H7 (cell line): ENCODE results near the gene PRKACA. TPM values are rescaled to one million over a fixed set of nuclear protein-coding genes. Genes with fewer than 3 reads are reported as not detected.
"Not testable (repeated sequence)": the region's sequence is repeated elsewhere in the genome, so short reads cannot be mapped to it uniquely, and the experiment has no call there.

Source experiments
- DNase-seq: peaks from one replicate; pipeline ENCODE4 v3.0.0; 2012
- H3K27me3 ChIP-seq: 2 replicates; pipeline ENCODE4 v1.6.0; 2011; ENCODE audit warnings: mild to moderate bottlenecking, low read length; ENCODE audit not compliant: control insufficient read depth, insufficient read depth
- H3K36me3 ChIP-seq: replicated peaks from 2 replicates; pipeline ENCODE4 v1.5.1; 2011; ENCODE audit warnings: low read length; ENCODE audit not compliant: control insufficient read depth, insufficient read depth
- H3K4me3 ChIP-seq: 2 replicates; pipeline ENCODE4 v1.5.1; 2011; ENCODE audit warnings: low read depth, mild to moderate bottlenecking, control low read depth, low read length, moderate library complexity; ENCODE audit not compliant: insufficient read depth
- total RNA-seq: library from RNA; depleted of rRNA; stranded (reverse); fragments of >200 nt; shearing (Covaris generic); gene quantifications from 2 replicates; pipeline ENCODE4 v1.2.3, GENCODE V29; 2014; rRNA removed

Gene PRKACA
- total RNA-seq, 1 experiment from 2014 or later = 31.7 TPM

DNA sequence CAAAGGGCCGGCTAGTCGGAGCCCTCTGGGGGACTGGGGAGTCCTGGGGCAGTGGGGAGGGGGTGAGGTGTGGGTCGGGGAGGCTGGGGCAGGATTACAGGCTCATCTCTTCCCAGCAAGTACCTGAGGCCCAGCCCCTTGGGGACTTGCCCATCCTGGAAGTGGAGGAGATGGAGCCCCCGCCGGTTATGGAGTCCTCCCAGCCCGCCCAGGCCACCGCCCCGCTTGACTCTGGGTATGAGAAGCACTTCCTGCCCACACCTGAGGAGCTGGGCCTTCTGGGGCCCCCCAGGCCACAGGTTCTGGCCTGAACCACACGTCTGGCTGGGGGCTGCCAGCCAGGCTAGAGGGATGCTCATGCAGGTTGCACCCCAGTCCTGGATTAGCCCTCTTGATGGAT is 65.6 kb downstream of the PRKACA start:
- H3K36me3 ChIP-seq = peaks cover 2% of the 10 kb centered on the region; the same call in 1 of the 2 replicates
- no peak overlapping the region for H3K4me3 ChIP-seq
- peaks cover 2% of the 10 kb centered on the region for H3K27me3 ChIP-seq
- DNase-seq = peak; percentile 38

DNA sequence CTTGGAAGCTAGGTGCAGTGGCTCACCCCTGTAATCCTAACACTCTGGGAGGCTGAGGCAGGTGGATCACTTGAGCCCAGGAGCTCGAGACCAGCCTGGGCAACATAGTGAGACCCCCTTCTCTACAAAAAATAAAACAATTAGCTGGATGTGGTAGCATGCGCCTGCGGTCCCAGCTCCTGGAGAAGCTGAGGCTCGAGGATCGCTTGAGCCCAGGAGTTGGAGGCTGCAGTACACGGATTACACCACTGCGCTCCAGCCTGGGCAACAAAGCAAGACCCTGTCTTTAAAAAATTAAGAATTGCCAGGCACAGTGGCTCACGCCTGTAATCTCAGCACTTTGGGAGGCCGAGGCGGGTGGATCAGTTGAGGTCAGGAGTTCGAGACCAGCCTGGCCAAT is 66.6 kb downstream of the PRKACA start:
- H3K4me3 ChIP-seq, H3K27me3 ChIP-seq, H3K36me3 ChIP-seq, DNase-seq: not testable (repeated sequence)

DNA sequence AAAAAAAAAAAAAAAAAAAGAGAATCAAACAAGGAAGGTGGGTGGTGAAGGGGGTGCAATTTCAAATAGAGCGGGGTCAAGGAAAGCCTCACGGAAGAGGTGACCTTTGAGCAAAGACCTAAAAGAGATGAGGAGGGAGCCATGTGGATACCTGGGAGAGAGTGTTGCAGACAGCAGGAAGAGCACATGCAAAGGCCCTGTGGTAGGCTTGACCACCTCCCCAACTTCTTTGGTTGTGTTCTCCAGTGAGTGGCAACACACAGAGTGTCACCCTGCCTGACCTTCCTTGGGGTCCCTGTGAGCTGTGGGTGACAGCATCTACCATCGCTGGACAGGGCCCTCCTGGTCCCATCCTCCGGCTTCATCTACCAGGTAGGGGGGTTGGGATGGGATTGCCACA is 67.0 kb downstream of the PRKACA start:
- Histone ChIP-seq H3K36me3 (peaks cover 2% of the 10 kb centered on the region; the same call in 1 of the 2 replicates), H3K27me3 (no peaks in the 10 kb centered on the region), H3K4me3 (no peak overlapping the region)
- peak; percentile 8 for DNase-seq

DNA sequence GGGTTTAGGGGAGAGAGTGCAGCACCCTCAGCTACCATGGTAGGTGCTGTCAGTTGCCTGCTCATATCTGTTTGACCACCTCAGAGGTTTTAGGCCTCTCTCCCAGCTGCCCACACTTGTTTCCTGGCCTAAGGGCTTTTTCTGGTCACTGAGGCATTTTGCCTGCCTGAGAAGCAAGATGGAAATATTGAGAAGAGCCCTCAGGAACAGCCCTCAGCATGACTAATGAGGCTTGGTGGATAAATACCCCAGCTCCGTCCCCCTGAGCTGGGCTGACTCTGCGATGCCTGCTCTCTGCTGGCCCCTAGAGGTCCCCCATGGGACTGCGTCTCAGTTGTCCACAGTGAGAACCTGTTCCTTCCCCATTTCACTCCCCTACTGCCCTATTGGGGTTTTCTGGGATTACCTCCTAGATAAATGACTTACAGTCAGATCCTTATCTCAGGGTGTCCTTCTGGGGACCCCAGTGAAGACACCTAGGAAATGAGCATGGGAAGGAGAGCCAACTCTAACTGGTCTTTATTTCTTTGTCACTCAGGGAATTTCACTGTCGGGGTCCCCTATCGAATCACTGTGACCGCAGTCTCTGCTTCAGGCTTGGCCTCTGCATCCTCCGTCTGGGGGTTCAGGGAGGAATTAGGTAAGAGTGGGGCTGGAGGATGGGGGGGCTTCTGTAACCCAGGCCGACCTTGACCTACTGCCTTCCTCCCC is 69.0 kb downstream of the PRKACA start:
- H3K36me3 ChIP-seq = peaks cover 2% of the 10 kb centered on the region; the same call in 1 of the 2 replicates
- no peak overlapping the region for H3K4me3 ChIP-seq
- H3K27me3 ChIP-seq = no peaks in the 10 kb centered on the region
- DNase-seq = peak; percentile 94

DNA sequence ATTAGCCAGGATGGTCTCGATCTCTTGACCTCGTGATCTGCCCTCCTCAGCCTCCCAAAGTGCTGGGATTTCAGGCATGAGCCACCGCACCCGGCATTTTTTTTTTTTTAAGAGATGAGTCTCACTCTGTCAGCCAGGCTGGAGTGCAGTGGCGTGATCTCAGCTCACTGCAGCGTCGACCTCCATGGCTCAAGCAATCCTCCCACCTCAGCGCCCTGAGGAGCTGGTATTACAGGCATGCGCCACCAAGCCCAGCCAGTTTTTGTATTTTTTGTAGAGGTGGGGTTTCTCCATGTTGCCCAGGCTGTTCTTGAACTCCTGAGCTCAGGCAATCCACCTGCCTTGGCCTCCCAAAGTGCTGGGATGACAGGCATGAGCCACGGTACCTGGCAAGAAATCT is 69.7 kb downstream of the PRKACA start:
- not testable (repeated sequence) for H3K27me3 ChIP-seq, H3K36me3 ChIP-seq, DNase-seq, H3K4me3 ChIP-seq

DNA sequence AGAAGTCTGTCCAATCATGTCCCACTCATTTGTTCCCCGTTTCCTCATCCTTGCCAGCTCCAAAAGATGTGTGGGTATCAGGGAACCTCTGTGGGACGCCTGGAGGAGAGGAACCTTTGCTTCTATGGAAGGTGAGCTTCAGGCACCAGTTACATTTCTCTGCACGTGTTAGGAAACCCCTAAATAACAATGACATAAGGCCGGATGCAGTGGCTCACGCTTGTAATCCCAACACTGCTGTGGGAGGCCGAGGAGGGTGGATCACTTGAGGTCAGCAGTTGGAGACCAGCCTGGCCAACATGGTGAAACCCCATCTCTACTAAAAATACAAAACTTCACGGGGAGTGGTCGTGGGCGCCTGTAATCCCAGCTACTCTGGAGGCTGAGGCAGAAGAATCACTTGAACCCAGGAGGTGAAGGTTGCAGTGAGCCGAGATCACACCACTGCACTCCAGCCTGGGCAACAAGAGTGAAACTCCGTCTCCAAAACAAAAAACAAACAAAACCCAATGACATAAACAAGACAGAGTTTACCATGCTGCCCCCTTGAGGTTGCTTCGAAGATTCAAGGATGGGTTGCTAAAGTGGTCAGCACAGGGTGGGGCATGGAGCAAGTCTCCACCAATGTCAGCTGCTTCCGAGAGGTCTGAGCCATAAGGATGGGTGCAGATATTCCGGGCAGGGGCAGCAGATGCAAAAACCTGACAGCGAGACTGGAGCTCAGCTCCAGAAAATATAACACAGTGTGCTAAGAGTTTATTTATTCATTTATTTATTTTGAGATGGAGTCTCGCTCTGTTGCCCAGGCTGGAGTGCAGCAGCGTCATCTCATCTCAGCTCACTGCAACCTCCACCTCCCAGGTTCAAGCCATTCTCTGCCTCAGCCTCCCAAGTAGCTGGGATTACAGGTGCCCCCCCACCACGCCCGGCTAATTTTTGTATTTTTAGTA is 74.6 kb downstream of the PRKACA start:
- not testable (repeated sequence) for H3K36me3 ChIP-seq, H3K27me3 ChIP-seq, H3K4me3 ChIP-seq
- DNase-seq = peak; percentile 83

Other genes with a start within 250 kb of the PRKACA start
- not detected in 2 replicates for gene NANOS3, start 240.6 kb downstream of the PRKACA start, total RNA-seq
- gene BRME1, start 211.6 kb downstream of the PRKACA start, total RNA-seq = 3.4 and 4.1 TPM in 2 replicates
- gene CC2D1A, start 211.6 kb downstream of the PRKACA start, total RNA-seq = 22.8 and 25.0 TPM in 2 replicates
- 0.07 and 0.10 TPM in 2 replicates for gene PODNL1, start 179.3 kb downstream of the PRKACA start, total RNA-seq
- 73.3 and 92.9 TPM in 2 replicates for gene DCAF15, start 165.3 kb downstream of the PRKACA start, total RNA-seq
- gene RFX1, start 111.4 kb downstream of the PRKACA start, total RNA-seq = 6.4 and 6.9 TPM in 2 replicates
- not detected in 2 replicates for gene RLN3, start 89.6 kb downstream of the PRKACA start, total RNA-seq
- 8.8 and 10.1 TPM in 2 replicates for gene IL27RA, start 86.0 kb downstream of the PRKACA start, total RNA-seq
- 8.1 and 9.4 TPM in 2 replicates for gene PALM3, start 55.7 kb downstream of the PRKACA start, total RNA-seq
- gene MISP3, start 45.0 kb downstream of the PRKACA start, total RNA-seq = 0.52 and 0.92 TPM in 2 replicates
- 0.94 and 1.3 TPM in 2 replicates for gene C19orf67, start 32.0 kb downstream of the PRKACA start, total RNA-seq
- gene SAMD1, start 27.0 kb downstream of the PRKACA start, total RNA-seq = 107 and 128 TPM in 2 replicates
- gene ASF1B, start 18.8 kb upstream of the PRKACA start, total RNA-seq = 70.8 and 76.2 TPM in 2 replicates
- gene ADGRL1, start 88.4 kb upstream of the PRKACA start, total RNA-seq = 60.7 and 74.4 TPM in 2 replicates